NCI-H69 (cell line): ENCODE measurements around the gene SHROOM3.

ENCODE experiments used
- DNase-seq: peaks from one replicate; lab custom pipeline; 2025; lab: John Stamatoyannopoulos, UW

The SHROOM3 gene

GRCh38 chr4:76751612-76752343 is 316.7 kb downstream of the SHROOM3 start:
- no peak for DNase-seq

DNA sequence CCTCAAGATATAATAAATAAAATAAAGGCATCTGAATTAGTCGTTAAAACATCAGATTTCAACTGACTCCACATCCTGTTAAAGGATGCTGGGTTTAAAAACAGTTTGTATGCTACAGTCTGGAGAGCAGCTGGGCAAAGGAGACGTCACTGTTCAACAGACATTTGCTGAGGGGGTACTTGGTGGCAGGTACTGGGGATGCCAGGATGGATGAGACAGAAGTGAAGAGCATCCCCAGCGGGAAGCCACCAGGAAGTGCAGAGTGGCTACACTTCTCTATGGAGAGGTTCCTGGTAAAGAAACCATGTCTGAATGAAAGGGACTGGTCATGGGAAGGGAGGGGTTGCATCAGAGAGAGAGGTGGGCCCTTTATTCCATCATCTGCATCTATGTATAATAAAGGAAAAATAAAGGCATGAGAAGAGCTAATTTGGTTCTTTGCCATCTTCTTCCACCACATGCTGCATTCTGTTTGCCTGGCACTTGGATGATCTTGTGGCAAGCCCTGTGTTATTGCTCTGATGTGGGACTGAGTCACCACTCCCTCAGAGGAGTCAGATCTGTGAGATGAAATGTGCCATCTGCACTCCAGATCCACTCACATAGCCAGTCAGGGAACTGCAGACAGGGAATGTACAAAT is 318.0 kb downstream of the SHROOM3 start:
- no peak for DNase-seq

GRCh38 chr4:76753814-76754213 is 318.8 kb downstream of the SHROOM3 start:
- DNase-seq = no peak

GRCh38 chr4:76754439-76754838 is 319.4 kb downstream of the SHROOM3 start:
- DNase-seq = no peak

- no peak for DNase-seq
Measured at GRCh38 chr4:76755756-76756155, 320.7 kb downstream of the SHROOM3 start.

- no peak for DNase-seq
Measured at GRCh38 chr4:76756416-76756815, 321.4 kb downstream of the SHROOM3 start.

- no peak for DNase-seq
Measured at GRCh38 chr4:76757418-76757939, 322.4 kb downstream of the SHROOM3 start.

GRCh38 chr4:76758290-76758882 is 323.4 kb downstream of the SHROOM3 start:
- DNase-seq = peak; percentile 31

GRCh38 chr4:76758996-76759395 is 324.0 kb downstream of the SHROOM3 start:
- DNase-seq = no peak

DNA sequence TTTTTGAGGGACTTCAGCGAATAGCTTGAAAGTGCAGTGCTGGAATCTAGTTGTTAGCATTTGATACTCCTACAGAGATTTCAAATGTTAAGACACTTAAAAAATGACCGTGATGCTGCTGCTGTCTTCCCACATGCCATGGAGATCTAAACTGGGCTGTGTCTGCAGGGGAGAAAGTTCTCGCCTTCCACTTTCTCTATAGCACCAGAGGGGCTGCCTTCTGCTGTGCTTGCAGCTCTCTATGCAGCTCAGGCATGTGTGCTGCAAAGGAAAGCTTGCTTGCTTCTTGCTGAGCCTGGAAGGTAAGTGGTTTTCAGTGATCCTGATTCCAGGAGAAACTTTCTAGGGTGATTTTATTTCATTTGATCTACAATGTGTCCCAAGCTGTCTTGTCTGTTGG is 325.2 kb downstream of the SHROOM3 start:
- no peak for DNase-seq

DNA sequence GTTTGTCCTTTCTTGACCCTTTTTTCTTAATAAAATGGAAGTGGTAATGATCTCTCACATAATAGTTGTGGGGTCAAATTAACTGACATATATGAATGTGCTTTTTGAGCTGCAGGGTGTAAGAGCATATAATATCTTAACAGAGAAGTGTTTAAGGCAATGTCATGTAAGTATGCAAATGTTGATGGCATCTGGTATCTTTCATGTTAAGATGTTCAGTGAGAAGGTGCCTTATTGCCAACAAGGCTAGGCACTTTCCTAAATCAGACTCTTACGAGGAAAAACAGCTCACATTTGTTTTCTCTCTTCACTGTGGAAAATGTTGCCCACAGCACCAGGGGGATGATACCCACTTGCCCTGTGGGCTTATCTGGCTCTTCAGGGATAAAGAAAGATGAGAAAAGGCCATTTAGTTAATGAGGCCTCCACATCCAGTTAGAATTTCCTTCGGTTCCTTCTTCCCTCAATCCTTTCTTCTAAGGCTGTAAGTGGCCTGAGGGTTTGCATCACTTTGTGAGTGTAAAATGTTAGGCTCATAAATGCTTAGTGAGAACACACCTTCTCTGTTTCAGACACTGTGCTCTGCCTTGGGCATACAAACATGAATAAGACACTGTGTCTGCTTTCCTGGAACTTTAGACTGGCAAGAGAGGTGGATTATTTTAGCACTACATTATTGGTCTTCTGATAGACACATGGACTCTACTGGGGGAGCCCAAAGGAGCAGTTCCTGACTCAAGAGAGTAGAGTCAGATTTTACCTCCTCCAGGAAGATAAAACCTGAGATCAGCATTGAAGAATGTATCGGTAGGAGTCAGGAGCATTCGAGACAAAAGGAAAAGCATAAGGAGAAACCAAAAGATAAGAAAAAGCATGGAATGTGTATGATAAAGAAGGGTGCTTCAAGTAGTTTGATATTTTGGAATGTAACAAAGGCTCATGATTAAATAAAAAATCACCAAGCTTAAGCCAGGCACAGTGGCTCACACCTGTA is 327.4 kb downstream of the SHROOM3 start:
- DNase-seq = no peak

DNA sequence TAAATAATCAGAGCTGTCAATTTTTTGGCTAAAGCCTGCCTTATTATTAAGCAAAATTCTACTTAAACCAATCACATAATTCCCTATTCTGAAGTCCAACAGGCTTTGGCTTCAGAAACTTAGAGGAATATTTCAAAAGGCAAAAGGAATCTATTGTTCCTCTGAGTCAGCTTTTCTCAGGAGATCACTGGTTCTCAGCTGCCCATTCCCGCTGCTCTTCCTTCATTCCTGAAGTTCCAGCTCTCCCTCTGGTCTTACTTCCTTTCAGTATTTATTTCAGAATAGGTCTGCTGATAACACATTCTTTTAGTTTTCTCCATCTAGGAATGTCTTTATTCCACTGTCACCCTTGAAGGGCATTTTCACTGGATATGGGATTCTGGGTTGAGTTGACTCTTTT is 329.2 kb downstream of the SHROOM3 start:
- no peak for DNase-seq

- no peak for DNase-seq
Measured at GRCh38 chr4:76765473-76766183, 330.6 kb downstream of the SHROOM3 start.

DNA sequence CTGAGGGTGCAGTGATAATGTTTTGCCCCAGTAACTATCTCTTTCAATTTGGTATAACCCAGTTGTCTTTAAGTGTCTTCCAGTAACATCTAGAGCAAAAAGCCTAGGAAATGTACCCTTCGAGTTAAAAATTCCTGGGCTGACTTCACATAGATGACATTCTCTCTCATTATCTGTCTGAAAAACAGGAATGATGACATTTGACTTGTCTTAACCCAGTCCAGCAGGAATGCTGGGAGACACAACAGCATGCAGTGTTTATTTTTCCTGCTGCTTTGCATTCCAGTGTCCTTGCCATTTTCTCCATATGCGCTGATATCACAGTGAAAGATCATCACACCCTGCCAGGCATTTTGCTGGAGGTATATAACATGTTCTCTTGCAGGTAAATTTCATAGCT is 333.0 kb downstream of the SHROOM3 start:
- no peak for DNase-seq

- DNase-seq = no peak
Measured at GRCh38 chr4:76772498-76773106, 337.6 kb downstream of the SHROOM3 start.

DNA sequence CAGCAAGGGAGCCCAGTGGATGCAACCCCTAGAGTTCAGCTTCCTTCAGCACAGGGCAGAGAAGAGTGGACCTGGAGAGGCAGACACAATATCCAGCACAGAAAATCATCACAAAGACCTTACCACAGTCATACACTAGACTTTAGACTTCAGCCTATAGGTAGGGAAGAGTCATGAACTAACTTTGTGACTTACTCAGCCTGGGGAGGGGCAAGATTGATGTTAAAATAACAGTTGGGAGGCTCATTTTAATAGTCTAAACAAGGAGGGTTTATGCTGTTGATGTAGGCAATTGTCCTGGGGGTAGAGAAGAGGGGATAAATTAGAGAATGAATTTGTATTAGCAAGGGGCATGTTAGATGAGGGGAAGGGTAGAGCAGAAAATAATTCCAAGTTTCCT is 338.7 kb downstream of the SHROOM3 start:
- DNase-seq = no peak

DNA sequence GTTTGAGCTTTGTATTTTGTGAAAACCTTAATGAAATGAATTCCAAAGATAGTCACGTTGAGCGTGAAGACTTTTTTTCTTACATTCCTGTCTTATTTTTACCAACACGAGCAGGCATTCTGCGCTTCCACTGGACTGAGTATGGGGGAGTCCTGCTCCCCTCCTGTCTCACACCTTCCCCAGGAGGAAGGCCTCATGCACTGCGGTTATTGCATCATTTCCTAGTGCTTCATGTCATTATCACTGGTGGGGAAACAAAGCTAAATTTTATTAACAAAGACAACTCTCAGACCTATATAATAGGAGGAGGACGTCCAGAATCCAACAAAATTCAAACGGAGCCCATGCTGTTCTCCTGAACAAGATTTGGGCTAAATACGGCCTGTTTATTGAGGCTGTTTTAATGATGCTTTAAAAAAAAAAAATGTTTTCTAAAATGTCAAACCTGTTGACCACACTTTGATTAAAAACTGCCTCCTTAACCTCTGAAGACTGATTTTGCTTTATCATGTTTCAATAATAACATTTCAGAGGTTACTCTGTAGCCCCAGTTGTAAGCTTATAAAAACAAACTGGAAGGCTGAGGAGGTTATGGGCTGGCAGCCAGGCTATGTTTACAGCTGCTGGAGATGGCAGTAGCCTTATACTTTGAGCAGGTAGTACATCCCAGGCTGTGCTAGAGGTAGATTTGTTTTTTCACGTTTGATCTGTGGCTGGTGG is 344.9 kb downstream of the SHROOM3 start:
- DNase-seq = no peak

GRCh38 chr4:76780781-76781697 is 346.0 kb downstream of the SHROOM3 start:
- no peak for DNase-seq
